Panc1 (cell line): ENCODE data around the gene SPHKAP. TPM values are rescaled to one million over a fixed set of nuclear protein-coding genes. Genes with fewer than 3 reads are reported as not detected.

Experiments
- ATAC-seq: fragments of 200-7000 bp; cut with Tn5 transposase; 2 replicates; pipeline ENCODE4 v1.9.1; 2020; ENCODE audit warnings: mild to moderate bottlenecking, moderate library complexity
- BruUV-seq: library from RNA; stranded (reverse); fragments of 400-500 nt; replicated peaks from 2 replicates; lab custom pipeline; 2021; lab: Mats Ljungman, UMichigan
- CTCF ChIA-PET: fragments of 300-600 bp; sonication (Branson Sonifier 250); formaldehyde crosslinking; loops from one replicate; lab custom pipeline; 2022; ENCODE audit warnings: antibody characterized with exemption; lab: Charles Lee
- POLR2A ChIA-PET: fragments of 300-600 bp; sonication (Branson Sonifier 250); formaldehyde crosslinking; loops from one replicate; lab custom pipeline; 2022; ENCODE audit warnings: antibody characterized with exemption; lab: Charles Lee
- DNase-seq: peaks from one replicate; pipeline ENCODE4 v3.0.0-alpha.2; 2010; ENCODE audit warnings: low read depth, low spot score
- H3K27ac ChIP-seq: 2 replicates; pipeline ENCODE4 v1.5.1; 2011; ENCODE audit warnings: mild to moderate bottlenecking, low read length, inconsistent platforms
- H3K27me3 ChIP-seq: fragments of 200-500 bp; sonication (Bioruptor generic); 2 replicates; pipeline ENCODE4 v1.6.0; 2014; ENCODE audit warnings: low read length, inconsistent platforms; ENCODE audit not compliant: control insufficient read depth, insufficient read depth
- H3K36me3 ChIP-seq: fragments of 200-500 bp; sonication (Bioruptor generic); 2 replicates; pipeline ENCODE4 v1.5.1; 2014; ENCODE audit warnings: inconsistent platforms, mild to moderate bottlenecking, low read length, moderate library complexity; ENCODE audit not compliant: control insufficient read depth, insufficient read depth
- H3K4me1 ChIP-seq: 2 replicates; pipeline ENCODE4 v1.5.1; 2011; ENCODE audit warnings: inconsistent platforms, mild to moderate bottlenecking, low read length, moderate library complexity; ENCODE audit not compliant: control insufficient read depth, insufficient read depth
- H3K4me3 ChIP-seq, 2 experiments: 2 replicates each; pipeline ENCODE4 v1.5.1; 2011 to 2012; ENCODE audit warnings: low read depth in 2 of 2, low read length in 2 of 2, mild to moderate bottlenecking in 2 of 2, inconsistent platforms in 1 of 2, moderate library complexity in 1 of 2
- H3K9me3 ChIP-seq: fragments of 200-500 bp; sonication (Bioruptor generic); 2 replicates; pipeline ENCODE4 v1.5.1; 2014; ENCODE audit warnings: low read depth, mild to moderate bottlenecking, inconsistent platforms, low read length, moderate library complexity; ENCODE audit not compliant: control insufficient read depth, insufficient read depth
- POLR2AphosphoS5 ChIP-seq: IDR thresholded peaks from 2 replicates; pipeline ENCODE4 v1.6.1; 2012; ENCODE audit warnings: mild to moderate bottlenecking, low read depth, low read length, moderate library complexity
- SIN3A ChIP-seq: IDR thresholded peaks from 2 replicates; pipeline ENCODE4 v1.6.1; 2012; ENCODE audit warnings: low read depth, mild to moderate bottlenecking, low read length, moderate library complexity, borderline replicate concordance; ENCODE audit not compliant: insufficient read depth
- TCF7L2 ChIP-seq: IDR thresholded peaks from 2 replicates; pipeline ENCODE4 v1.6.1; 2011; ENCODE audit warnings: mild to moderate bottlenecking, low read depth, low read length, inconsistent platforms
- in situ Hi-C: cut with HindIII; loops from 2 replicates; pipeline ENCODE4 v1.10.0; 2016; ENCODE audit warnings: low sequenced_read_pairs, low pct_unique_long_range_greater_than_20kb
- intact Hi-C: fragments of 100-400 bp; cut with micrococcal nuclease; formaldehyde crosslinking; loops from one replicate; pipeline ENCODE4 v1.10.0; 2022; ENCODE audit not compliant: unreplicated experiment
- total RNA-seq: library from RNA; stranded (reverse); gene quantifications from one replicate; pipeline ENCODE4 v1.2.1, GENCODE V29; 2021; ENCODE audit not compliant: unreplicated experiment
- TF ChIP-seq, protein P1 (sequence below): fragments of 450-650 bp; IDR thresholded peaks from 2 replicates; pipeline ENCODE4 v1.5.1; 2017; ENCODE audit warnings: mild to moderate bottlenecking
- TF ChIP-seq, protein P2 (sequence below), 2 experiments: IDR thresholded peaks; 2 replicates each; pipeline ENCODE4 v1.6.1; 2011 to 2012; ENCODE audit warnings: low read depth in 2 of 2, control low read depth in 1 of 2, low read length in 1 of 2, mild to moderate bottlenecking in 1 of 2, moderate library complexity in 1 of 2; ENCODE audit not compliant: insufficient read depth in 1 of 2

The SPHKAP gene
- total RNA-seq, 1 experiment from 2014 or later = not detected

DNA sequence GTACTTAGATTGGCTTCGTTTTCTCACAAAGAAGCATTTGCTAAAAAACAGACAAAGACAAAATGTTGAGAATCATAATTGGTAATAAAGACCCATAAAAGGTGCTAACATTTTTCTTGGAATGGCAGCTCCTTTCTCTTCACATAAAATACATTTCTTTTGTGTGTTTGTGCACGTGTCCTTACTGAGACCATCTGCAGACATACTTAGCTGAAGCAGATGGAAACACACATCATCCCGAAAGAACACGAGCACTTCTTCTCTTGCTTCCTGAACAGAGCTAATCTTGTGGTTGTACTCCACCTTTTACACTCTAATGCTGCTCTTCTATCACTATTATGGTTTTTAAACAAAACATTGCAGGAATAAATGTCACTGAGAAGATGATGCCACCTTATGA is 142.5 kb downstream of the SPHKAP start:
- no peak for ATAC-seq
- no TSS peak for BruUV-seq
- TF ChIP-seq TCF7L2 = no peak
- TF ChIP-seq, protein P1, sequence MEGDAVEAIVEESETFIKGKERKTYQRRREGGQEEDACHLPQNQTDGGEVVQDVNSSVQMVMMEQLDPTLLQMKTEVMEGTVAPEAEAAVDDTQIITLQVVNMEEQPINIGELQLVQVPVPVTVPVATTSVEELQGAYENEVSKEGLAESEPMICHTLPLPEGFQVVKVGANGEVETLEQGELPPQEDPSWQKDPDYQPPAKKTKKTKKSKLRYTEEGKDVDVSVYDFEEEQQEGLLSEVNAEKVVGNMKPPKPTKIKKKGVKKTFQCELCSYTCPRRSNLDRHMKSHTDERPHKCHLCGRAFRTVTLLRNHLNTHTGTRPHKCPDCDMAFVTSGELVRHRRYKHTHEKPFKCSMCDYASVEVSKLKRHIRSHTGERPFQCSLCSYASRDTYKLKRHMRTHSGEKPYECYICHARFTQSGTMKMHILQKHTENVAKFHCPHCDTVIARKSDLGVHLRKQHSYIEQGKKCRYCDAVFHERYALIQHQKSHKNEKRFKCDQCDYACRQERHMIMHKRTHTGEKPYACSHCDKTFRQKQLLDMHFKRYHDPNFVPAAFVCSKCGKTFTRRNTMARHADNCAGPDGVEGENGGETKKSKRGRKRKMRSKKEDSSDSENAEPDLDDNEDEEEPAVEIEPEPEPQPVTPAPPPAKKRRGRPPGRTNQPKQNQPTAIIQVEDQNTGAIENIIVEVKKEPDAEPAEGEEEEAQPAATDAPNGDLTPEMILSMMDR = no peak
- ChIA-PET CTCF (no interaction called here), POLR2A (no interaction called here)
- Histone ChIP-seq H3K36me3 (no peaks in the 10 kb centered on the region), H3K27ac (no peak overlapping the region), H3K4me1 (no peaks in the 10 kb centered on the region), H3K27me3 (no peaks in the 10 kb centered on the region), H3K4me3 (no peak overlapping the region), H3K9me3 (no peaks in the 10 kb centered on the region)
- in situ Hi-C loops = no loop called here
- intact Hi-C loops = no loop called here
- no peak for DNase-seq

DNA sequence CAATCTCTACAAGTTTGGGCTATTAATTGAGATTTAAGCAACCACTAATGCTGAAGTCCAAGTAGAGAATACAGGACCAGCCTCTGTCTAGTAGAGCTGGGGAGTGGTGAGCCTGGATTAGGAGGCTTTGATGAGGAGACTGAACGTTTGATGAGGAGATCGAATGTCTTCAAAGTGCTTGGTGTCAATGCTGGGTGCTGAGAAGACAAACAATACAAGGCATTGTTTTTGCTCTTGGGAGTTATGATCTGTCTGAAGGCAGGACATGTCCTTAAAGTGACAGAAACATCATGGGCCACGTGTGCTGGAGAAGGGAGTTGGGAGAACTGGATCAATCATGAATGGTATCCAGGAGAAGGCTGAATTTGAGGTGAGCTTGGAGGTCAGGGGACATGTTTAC is 143.6 kb downstream of the SPHKAP start:
- H3K4me1 ChIP-seq = no peaks in the 10 kb centered on the region
- intact Hi-C loops (no loop called here), in situ Hi-C loops (no loop called here)
- TF ChIP-seq SIN3A = no peak
- TF ChIP-seq, protein P2, sequence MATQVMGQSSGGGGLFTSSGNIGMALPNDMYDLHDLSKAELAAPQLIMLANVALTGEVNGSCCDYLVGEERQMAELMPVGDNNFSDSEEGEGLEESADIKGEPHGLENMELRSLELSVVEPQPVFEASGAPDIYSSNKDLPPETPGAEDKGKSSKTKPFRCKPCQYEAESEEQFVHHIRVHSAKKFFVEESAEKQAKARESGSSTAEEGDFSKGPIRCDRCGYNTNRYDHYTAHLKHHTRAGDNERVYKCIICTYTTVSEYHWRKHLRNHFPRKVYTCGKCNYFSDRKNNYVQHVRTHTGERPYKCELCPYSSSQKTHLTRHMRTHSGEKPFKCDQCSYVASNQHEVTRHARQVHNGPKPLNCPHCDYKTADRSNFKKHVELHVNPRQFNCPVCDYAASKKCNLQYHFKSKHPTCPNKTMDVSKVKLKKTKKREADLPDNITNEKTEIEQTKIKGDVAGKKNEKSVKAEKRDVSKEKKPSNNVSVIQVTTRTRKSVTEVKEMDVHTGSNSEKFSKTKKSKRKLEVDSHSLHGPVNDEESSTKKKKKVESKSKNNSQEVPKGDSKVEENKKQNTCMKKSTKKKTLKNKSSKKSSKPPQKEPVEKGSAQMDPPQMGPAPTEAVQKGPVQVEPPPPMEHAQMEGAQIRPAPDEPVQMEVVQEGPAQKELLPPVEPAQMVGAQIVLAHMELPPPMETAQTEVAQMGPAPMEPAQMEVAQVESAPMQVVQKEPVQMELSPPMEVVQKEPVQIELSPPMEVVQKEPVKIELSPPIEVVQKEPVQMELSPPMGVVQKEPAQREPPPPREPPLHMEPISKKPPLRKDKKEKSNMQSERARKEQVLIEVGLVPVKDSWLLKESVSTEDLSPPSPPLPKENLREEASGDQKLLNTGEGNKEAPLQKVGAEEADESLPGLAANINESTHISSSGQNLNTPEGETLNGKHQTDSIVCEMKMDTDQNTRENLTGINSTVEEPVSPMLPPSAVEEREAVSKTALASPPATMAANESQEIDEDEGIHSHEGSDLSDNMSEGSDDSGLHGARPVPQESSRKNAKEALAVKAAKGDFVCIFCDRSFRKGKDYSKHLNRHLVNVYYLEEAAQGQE (IDR thresholded peaks at IDR 0.05; ENCODE audit: insufficient read depth in 1 of 2, low read depth in 2 of 2, low read length in 1 of 2) = no peak
- TF ChIP-seq, protein P1 = no peak
- TF ChIP-seq TCF7L2 = no peak
- TF ChIP-seq POLR2AphosphoS5 = no peak
- CTCF ChIA-PET = no interaction called here
- H3K27ac ChIP-seq = no peak overlapping the region
- no peak overlapping the region for H3K4me3 ChIP-seq
- no peaks in the 10 kb centered on the region for H3K27me3 ChIP-seq
- DNase-seq (no peak), ATAC-seq (no peak)
- POLR2A ChIA-PET = no interaction called here
- BruUV-seq = no TSS peak
- no peaks in the 10 kb centered on the region for H3K36me3 ChIP-seq
- H3K9me3 ChIP-seq = no peaks in the 10 kb centered on the region

DNA sequence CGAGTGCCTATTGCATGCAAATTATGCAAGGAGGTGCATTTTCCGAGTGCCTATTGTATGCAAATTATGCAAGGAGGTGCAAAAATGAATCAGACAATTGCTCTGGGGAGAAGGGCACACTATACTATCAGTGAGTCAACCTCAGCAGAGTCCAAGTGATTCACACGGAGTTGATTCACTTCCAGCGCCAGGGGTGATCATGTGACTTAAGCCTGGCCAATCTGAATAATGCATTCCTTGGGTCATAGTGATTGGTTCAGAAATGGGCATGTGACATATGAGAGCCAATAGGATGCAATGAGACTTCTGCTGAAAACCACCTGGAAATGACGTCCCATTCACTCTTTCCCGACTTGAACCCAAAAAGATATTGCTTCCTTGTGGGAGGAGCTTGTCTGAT is 157.9 kb downstream of the SPHKAP start:
- ChIA-PET CTCF (no interaction called here), POLR2A (no interaction called here)
- in situ Hi-C loops = no loop called here
- no peaks in the 10 kb centered on the region for H3K9me3 ChIP-seq
- TF ChIP-seq TCF7L2 = no peak
- TF ChIP-seq, protein P1 = no peak
- TF ChIP-seq POLR2AphosphoS5 = no peak
- TF ChIP-seq, protein P2 (IDR thresholded peaks at IDR 0.05; ENCODE audit: insufficient read depth in 1 of 2, low read depth in 2 of 2, low read length in 1 of 2) = no peak
- no peak for TF ChIP-seq SIN3A
- no TSS peak for BruUV-seq
- ATAC-seq (no peak), DNase-seq (no peak)
- intact Hi-C loops = no loop called here
- no peaks in the 10 kb centered on the region for H3K36me3 ChIP-seq
- H3K27me3 ChIP-seq = no peaks in the 10 kb centered on the region
- no peak overlapping the region for H3K27ac ChIP-seq
- H3K4me3 ChIP-seq = no peak overlapping the region
- H3K4me1 ChIP-seq = no peaks in the 10 kb centered on the region
